ENCODE data around the gene SHISAL2B. TPM values are rescaled to one million over a fixed set of nuclear protein-coding genes. Genes with fewer than 3 reads are reported as not detected.
"Not testable (repeated sequence)": the region's sequence is repeated elsewhere in the genome, so short reads cannot be mapped to it uniquely, and the experiment has no call there.

SHISAL2B gene
- total RNA-seq, 1 experiment from 2014 or later = not detected

- Mint-ChIP-seq H3K27ac (ENCODE audit: low read depth, unreplicated experiment) (no peak overlapping the region), H3K36me3 (ENCODE audit: insufficient read depth, unreplicated experiment) (no peaks in the 10 kb centered on the region), H3K4me1 (ENCODE audit: insufficient read depth, unreplicated experiment) (peaks cover 8% of the 10 kb centered on the region), H3K9me3 (ENCODE audit: unreplicated experiment) (no peaks in the 10 kb centered on the region), H3K27me3 (ENCODE audit: insufficient read depth, unreplicated experiment) (no peaks in the 10 kb centered on the region), H3K4me3 (ENCODE audit: unreplicated experiment) (no peak overlapping the region)
- intact Hi-C loops (cut with micrococcal nuclease) = no loop called here
- ChIA-PET CTCF (interaction anchor here (0.8 kb wide), 1 partner anchor 72 kb away, joined by 3 read pairs; no protein-coding TSS in a partner anchor), POLR2A (interaction anchor here (0.8 kb wide), 1 partner anchor 62 kb away, joined by 4 read pairs; the partner anchor contains the start of gene CWC27)
- BruUV-seq (replicated peaks) = no TSS peak
- no peak for DNase-seq (ENCODE audit: unreplicated experiment)
- TF ChIP-seq, protein P1, sequence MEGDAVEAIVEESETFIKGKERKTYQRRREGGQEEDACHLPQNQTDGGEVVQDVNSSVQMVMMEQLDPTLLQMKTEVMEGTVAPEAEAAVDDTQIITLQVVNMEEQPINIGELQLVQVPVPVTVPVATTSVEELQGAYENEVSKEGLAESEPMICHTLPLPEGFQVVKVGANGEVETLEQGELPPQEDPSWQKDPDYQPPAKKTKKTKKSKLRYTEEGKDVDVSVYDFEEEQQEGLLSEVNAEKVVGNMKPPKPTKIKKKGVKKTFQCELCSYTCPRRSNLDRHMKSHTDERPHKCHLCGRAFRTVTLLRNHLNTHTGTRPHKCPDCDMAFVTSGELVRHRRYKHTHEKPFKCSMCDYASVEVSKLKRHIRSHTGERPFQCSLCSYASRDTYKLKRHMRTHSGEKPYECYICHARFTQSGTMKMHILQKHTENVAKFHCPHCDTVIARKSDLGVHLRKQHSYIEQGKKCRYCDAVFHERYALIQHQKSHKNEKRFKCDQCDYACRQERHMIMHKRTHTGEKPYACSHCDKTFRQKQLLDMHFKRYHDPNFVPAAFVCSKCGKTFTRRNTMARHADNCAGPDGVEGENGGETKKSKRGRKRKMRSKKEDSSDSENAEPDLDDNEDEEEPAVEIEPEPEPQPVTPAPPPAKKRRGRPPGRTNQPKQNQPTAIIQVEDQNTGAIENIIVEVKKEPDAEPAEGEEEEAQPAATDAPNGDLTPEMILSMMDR (IDR thresholded peaks at IDR 0.05; ENCODE audit: unreplicated experiment) = no peak
Measured at GRCh38 chr5:64707191-64707590, 16.9 kb downstream of the SHISAL2B start.

GRCh38 chr5:64714495-64714894, 24.2 kb downstream of the SHISAL2B start:
- CTCF ChIA-PET; H3K36me3 Mint-ChIP-seq (ENCODE audit: insufficient read depth, unreplicated experiment); BruUV-seq (replicated peaks); POLR2A ChIA-PET; H3K27me3 Mint-ChIP-seq (ENCODE audit: insufficient read depth, unreplicated experiment); H3K9me3 Mint-ChIP-seq (ENCODE audit: unreplicated experiment); intact Hi-C loops (cut with micrococcal nuclease); H3K4me3 Mint-ChIP-seq (ENCODE audit: unreplicated experiment); H3K4me1 Mint-ChIP-seq (ENCODE audit: insufficient read depth, unreplicated experiment); DNase-seq (ENCODE audit: unreplicated experiment); H3K27ac Mint-ChIP-seq (ENCODE audit: low read depth, unreplicated experiment): not testable (repeated sequence)

DNA sequence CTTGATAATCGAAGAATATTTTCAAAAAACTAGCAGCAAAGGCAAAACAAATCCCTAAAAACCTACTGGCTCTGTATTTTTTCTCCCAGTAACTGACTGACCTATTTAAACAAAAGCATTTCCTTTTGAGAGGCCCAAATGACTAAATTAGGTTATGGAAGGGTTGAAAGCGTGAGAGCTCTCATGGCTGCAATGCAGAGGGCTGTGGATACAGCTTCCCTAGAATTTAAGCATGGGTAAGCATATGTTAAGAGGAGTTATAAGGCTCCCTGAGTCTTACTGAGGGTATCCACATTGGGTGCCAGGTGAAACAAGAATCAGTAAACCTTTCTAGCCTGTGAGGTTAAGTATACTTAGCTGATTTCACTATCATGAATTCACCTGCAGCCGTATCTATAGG, 32.3 kb downstream of the SHISAL2B start:
- ChIA-PET POLR2A (no interaction called here), CTCF (no interaction called here)
- BruUV-seq (replicated peaks) = no TSS peak
- peaks cover 43% of the 10 kb centered on the region for H3K36me3 Mint-ChIP-seq (ENCODE audit: insufficient read depth, unreplicated experiment)
- TF ChIP-seq, protein P1 (IDR thresholded peaks at IDR 0.05; ENCODE audit: unreplicated experiment) = no peak
- no peak for DNase-seq (ENCODE audit: unreplicated experiment)
- no peaks in the 10 kb centered on the region for H3K4me1 Mint-ChIP-seq (ENCODE audit: insufficient read depth, unreplicated experiment)
- H3K27me3 Mint-ChIP-seq (ENCODE audit: insufficient read depth, unreplicated experiment) = no peaks in the 10 kb centered on the region
- H3K4me3 Mint-ChIP-seq (ENCODE audit: unreplicated experiment) = no peak overlapping the region
- no peaks in the 10 kb centered on the region for H3K9me3 Mint-ChIP-seq (ENCODE audit: unreplicated experiment)
- H3K27ac Mint-ChIP-seq (ENCODE audit: low read depth, unreplicated experiment) = no peak overlapping the region
- intact Hi-C loops (cut with micrococcal nuclease) = no loop called here

GRCh38 chr5:64727150-64727549, 36.8 kb downstream of the SHISAL2B start:
- Mint-ChIP-seq H3K9me3 (ENCODE audit: unreplicated experiment) (no peaks in the 10 kb centered on the region), H3K27me3 (ENCODE audit: insufficient read depth, unreplicated experiment) (no peaks in the 10 kb centered on the region), H3K4me1 (ENCODE audit: insufficient read depth, unreplicated experiment) (no peaks in the 10 kb centered on the region), H3K36me3 (ENCODE audit: insufficient read depth, unreplicated experiment) (peaks cover 26% of the 10 kb centered on the region), H3K27ac (ENCODE audit: low read depth, unreplicated experiment) (no peak overlapping the region), H3K4me3 (ENCODE audit: unreplicated experiment) (no peak overlapping the region)
- intact Hi-C loops (cut with micrococcal nuclease) = no loop called here
- ChIA-PET CTCF (interaction anchor here (0.7 kb wide), 1 partner anchor 31 kb away, joined by 3 read pairs; no protein-coding TSS in a partner anchor), POLR2A (interaction anchor here (1.0 kb wide), 1 partner anchor 18 kb away, joined by 4 read pairs; no protein-coding TSS in a partner anchor)
- no TSS peak for BruUV-seq (replicated peaks)
- DNase-seq (ENCODE audit: unreplicated experiment) = no peak
- TF ChIP-seq, protein P1 (IDR thresholded peaks at IDR 0.05; ENCODE audit: unreplicated experiment) = no peak

GRCh38 chr5:64742411-64742810, 52.1 kb downstream of the SHISAL2B start:
- BruUV-seq (replicated peaks) = no TSS peak
- Mint-ChIP-seq H3K36me3 (ENCODE audit: insufficient read depth, unreplicated experiment) (peaks cover 28% of the 10 kb centered on the region), H3K4me1 (ENCODE audit: insufficient read depth, unreplicated experiment) (peaks cover 2% of the 10 kb centered on the region), H3K9me3 (ENCODE audit: unreplicated experiment) (no peaks in the 10 kb centered on the region), H3K27ac (ENCODE audit: low read depth, unreplicated experiment) (no peak overlapping the region), H3K4me3 (ENCODE audit: unreplicated experiment) (no peak overlapping the region), H3K27me3 (ENCODE audit: insufficient read depth, unreplicated experiment) (no peaks in the 10 kb centered on the region)
- no peak for DNase-seq (ENCODE audit: unreplicated experiment)
- TF ChIP-seq, protein P1 (IDR thresholded peaks at IDR 0.05; ENCODE audit: unreplicated experiment) = no peak
- ChIA-PET POLR2A (interaction anchor here (0.6 to 0.7 kb wide), 2 partner anchors 14 to 598 kb away, joined by 3 read pairs; no protein-coding TSS in a partner anchor), CTCF (interaction anchor here (0.6 kb wide), 1 partner anchor 702 kb away, joined by 3 read pairs; no protein-coding TSS in a partner anchor)
- intact Hi-C loops (cut with micrococcal nuclease) = no loop called here
